PFSK-1 (cell line): ENCODE results near the gene C1orf87.

Experiments used
- FOXP2 ChIP-seq: optimal IDR thresholded peaks from 2 replicates; pipeline ENCODE3; 2011; ENCODE audit warnings: borderline replicate concordance, control low read depth, inconsistent platforms; ENCODE audit not compliant: insufficient read depth; ENCODE audit errors: extremely low read length, extremely low read depth
- POLR2AphosphoS5 ChIP-seq: IDR thresholded peaks from 2 replicates; pipeline ENCODE4 v1.6.1; 2012; ENCODE audit warnings: low read depth, mild to moderate bottlenecking, control low read depth, low read length, moderate library complexity
- REST ChIP-seq, 2 experiments: IDR thresholded peaks; 2 replicates each; pipeline versions ENCODE4 v1.6.1 to v1.8.0; 2011 to 2012; ENCODE audit warnings: low read depth in 2 of 2, low read length in 2 of 2, control low read depth in 1 of 2, inconsistent platforms in 1 of 2, mild to moderate bottlenecking in 1 of 2, moderate library complexity in 1 of 2; ENCODE audit not compliant: insufficient read depth in 1 of 2
- SIN3A ChIP-seq: IDR thresholded peaks from 2 replicates; pipeline ENCODE4 v1.6.1; 2012; ENCODE audit warnings: mild to moderate bottlenecking, low read length, moderate library complexity, borderline replicate concordance; ENCODE audit not compliant: insufficient read depth
- TAF1 ChIP-seq: IDR thresholded peaks from 2 replicates; pipeline ENCODE4 v1.6.1; 2012; ENCODE audit warnings: low read length, control low read depth, borderline replicate concordance; ENCODE audit not compliant: insufficient read depth

GRCh38 chr1:60059468-60059867 lies 14.1 kb downstream of the C1orf87 start:
- TF ChIP-seq POLR2AphosphoS5 (no peak), TAF1 (no peak), SIN3A (no peak), REST (IDR thresholded peaks at IDR 0.05; ENCODE audit: insufficient read depth in 1 of 2, low read depth in 2 of 2, low read length in 2 of 2) (no peak), FOXP2 (no peak)
